HL-60 (cell line): Measurements from ENCODE around the gene UNC13B.

Source experiments
- CTCF ChIP-seq: IDR thresholded peaks from one replicate; pipeline ENCODE4 v1.5.1; 2011; ENCODE audit warnings: low read length, control low read depth, inconsistent platforms; ENCODE audit not compliant: insufficient read depth
- GABPA ChIP-seq: IDR thresholded peaks from 2 replicates; pipeline ENCODE4 v1.6.1; 2012; ENCODE audit warnings: low read depth
- POLR2AphosphoS5 ChIP-seq: IDR thresholded peaks from 2 replicates; pipeline ENCODE4 v1.6.1; 2012; ENCODE audit warnings: low read depth
- REST ChIP-seq: IDR thresholded peaks from 2 replicates; pipeline ENCODE4 v1.6.1; 2012; ENCODE audit warnings: low read depth; ENCODE audit not compliant: insufficient replicate concordance
- SPI1 ChIP-seq: IDR thresholded peaks from 2 replicates; pipeline ENCODE4 v1.6.1; 2012; ENCODE audit warnings: low read depth, mild to moderate bottlenecking, borderline replicate concordance

GRCh38 chr9:35179347-35180280 is 17.8 kb downstream of the UNC13B start:
- TF ChIP-seq CTCF (no peak), POLR2AphosphoS5 (no peak), SPI1 (no peak), REST (no peak), GABPA (no peak)
